GM21360 (cell line): ENCODE measurements around the gene SEC61B.

Experiments
- ATAC-seq: cut with Tn5 transposase; IDR thresholded peaks from one replicate; pipeline ENCODE4 v1.9.1; 2021; ENCODE audit warnings: mild to moderate bottlenecking, moderate library complexity; ENCODE audit not compliant: unreplicated experiment

SEC61B gene

GRCh38 chr9:99221621-99222415, at the start of gene SEC61B, which contains the start of gene ALG2:
Gene SEC61B (plus strand): TSS chr9:99222282. CDS start chr9:99222364, 82 bp downstream.
Gene ALG2 (minus strand): TSS chr9:99221942. CDS start chr9:99221894, 48 bp downstream.
- peak; percentile 84 for ATAC-seq

DNA sequence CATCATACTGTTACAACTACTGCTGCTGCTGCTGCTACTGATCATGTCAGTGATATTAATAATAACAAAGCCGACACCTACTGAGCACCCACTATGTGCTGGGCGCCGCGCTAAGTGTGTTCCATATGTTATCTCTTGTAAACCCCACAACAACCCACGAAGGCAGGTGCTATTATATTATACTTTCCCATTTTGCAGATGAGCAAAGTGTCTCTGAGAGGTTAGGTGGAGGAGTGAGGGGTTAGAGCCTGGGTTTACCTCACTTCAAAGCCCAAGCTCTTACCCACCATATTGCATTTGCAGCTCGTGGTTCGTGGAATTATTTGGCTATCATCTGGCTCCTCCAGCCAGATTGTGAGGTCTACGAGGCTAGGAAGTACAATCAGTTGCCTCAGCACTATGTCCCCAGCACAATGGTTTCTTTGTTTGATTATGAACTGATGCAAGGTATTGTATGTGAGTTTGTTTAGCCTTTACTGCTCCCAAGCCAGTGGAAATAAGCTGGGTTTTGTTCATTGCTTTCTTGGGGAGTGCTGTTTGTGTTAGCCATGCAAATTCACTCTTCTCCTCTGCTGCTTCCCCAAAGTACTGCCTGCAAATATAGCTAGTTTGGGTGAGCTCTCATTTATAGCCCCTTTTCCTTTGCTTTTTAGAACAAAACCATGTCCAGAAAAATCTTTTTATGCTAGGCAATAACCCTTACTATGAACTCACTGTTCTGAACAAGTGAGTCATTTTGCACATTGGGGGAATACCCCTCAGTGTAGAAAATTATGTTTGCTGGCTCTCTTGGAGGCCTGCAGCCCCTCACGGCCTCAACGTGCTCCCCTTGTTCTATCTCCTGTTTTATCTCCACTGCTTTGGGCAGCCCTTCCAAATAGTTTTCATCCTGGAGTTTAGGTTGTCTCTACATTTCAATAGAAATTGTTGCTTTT, 48.2 kb upstream of the SEC61B start:
- no peak for ATAC-seq

- ATAC-seq: no peak
Observed at GRCh38 chr9:99176527-99177013, 45.5 kb upstream of the SEC61B start.

- no peak for ATAC-seq
Observed at GRCh38 chr9:99177576-99178366, 44.3 kb upstream of the SEC61B start.

DNA sequence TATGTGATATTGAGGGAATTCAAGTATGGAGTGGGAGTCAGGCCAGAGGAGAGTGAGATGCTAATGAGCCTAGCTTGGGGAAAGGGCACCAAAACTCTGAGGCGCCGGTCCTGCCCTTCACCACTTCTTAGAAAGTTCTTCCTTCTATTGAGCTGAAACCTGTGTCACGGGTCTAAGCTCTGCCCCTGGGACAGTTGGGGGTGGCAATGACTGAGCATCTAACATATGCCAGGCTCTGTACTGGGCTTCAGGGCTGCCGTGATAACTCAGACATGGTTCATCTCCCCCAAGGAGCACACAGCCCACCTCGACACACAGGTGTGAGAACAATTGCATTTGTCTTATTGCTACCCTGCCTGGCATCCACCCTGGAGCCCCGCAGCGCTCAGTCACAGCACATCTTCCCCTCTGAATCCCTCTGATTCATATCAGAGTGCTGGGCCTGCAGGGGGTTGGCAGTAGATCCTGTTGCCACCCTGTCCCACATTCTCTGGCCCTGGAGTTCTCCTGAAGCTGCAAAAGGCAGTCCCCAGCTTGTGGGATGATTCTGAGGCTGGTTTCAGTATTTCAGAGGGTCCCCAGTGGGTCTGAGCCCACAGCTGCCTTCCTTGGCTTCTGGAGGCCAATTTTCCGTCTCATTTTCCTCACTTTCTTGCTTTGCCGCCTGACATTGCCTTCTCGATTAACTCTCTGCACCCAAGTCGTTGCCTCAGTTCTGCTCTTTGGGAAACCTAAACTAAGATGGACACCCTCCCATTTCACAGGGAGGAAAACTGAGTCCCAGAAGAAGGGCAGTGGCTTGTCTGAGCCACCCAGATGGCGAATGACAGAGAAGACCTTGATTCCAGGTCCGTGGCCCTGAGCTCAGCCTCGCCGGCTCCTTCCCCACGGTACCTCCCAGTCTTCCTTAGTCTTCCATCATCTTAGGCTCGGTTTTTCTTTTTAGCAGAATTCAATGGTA, 42.9 kb upstream of the SEC61B start:
- ATAC-seq: no peak

- ATAC-seq: no peak
Observed at GRCh38 chr9:99180199-99180598, 41.9 kb upstream of the SEC61B start.

GRCh38 chr9:99180662-99181061, 41.4 kb upstream of the SEC61B start:
- ATAC-seq: no peak

DNA sequence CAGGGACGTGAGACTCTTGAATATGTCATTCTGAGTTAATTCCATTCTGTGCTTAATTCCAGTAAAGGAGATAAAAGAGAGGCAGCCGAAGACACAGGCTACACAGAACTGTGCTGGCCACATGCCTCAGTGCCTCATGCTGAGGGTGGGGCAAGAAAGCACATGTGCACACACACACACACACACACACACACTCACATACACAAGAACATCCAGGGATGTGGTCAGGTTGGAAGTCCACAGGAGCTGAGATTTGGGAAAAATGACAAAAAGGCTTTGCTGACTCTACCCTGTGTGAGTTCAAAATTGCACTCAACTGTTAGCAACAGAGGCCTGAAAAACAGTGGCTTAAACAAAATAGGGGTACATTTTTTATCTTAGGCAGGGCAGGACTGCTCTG, 40.9 kb upstream of the SEC61B start:
- no peak for ATAC-seq

GRCh38 chr9:99181621-99182020, 40.5 kb upstream of the SEC61B start:
- peak; percentile 41 for ATAC-seq

DNA sequence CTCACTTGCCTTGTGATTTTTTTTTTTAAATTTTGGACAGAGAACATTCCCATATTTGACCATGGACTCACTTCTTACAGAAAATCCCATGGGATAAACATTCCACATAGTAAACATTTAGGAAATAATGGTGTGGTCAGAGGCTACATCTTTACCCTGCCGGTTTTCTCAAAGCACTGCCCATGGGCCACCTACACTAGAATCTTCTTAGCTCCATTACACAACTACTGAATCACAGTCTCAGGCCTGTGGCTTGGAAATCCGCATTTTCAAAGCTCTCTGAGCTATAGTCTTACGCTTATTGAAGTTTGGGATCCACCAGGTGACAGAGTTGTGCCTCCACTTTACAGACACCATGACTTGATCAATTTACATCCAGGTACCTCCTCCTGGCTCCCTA, 39.7 kb upstream of the SEC61B start:
- ATAC-seq: no peak

DNA sequence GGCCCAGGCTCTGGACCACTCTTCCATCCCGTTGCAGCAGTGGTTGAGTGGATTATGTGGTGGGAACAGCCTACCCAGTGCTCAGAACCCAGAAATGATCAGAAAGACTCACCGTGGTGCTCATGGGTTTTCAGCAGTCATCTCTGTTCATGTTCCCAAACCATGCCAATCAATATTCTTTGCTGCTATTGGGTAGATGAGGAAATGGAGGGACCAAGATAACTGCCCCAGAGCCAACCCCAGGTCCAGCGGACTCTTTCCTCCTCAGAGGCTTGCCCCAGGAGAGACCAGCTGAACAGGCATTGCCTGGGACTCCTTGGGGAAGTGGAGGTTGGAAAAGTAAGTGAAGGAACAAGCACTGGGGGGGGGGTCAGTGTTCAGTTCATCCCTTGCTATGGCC, 38.5 kb upstream of the SEC61B start:
- ATAC-seq: no peak

DNA sequence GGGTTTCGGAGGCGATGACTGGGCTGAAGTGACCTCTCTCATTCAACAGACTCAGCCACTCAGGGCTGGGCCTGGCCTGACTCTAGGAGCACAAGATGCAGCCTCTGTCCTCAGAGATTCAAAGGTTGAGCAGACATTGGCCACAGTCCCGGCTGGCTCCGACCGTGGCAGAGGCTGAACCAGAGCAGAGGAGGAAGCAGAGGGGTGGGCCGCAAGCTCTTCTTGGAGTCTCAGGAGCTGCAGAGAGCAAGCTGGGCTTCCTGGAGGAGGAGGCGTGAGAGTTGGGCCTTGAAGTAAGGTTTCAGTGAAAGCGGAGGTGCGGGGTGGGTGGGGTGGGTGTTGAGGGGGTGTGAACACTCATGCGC, 38.0 kb upstream of the SEC61B start:
- ATAC-seq: no peak

DNA sequence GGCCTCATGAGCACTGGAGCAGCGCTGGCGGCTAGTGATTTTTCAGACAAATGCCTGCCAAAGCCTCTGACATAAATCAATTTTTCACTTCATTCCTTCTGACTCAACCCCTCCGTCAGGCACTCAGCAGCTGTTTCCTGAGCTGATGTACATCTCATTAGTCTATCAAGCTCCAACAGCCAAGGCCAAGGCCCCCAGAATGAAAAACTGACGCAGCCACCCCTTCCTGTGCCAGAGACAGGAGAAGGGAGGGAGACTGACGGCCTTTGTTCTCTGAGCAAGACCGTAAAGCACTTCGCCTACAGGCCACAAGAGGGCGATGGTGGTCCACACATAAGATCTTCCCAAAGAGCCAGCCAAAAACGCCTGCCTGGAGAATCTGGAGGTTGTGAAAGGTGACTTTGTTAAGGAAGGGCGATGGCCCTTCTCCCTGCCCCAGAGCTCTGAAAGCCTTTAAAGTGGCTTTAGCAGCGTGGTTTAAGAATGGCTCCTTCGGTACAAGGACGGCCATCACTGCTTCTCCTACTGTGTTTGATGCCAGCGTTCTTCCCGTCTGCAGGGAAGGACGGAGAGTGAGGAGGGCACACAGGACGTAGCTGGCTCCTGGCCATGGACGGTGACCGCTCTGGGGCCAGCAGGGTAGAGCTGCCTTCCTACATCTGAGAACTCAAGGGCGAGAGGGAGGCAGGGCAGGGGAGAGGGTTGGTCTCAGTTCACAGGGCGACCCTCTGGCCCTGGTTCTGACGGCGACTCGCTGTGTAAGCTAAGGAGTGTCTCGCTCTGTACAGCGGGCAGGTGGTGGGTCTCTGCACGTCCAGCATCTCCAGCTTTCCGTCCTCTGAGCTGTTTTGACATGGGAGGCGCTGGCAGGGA, 37.4 kb upstream of the SEC61B start:
- ATAC-seq: peak; percentile 53

- no peak for ATAC-seq
Observed at GRCh38 chr9:99185348-99185632, 36.8 kb upstream of the SEC61B start.

DNA sequence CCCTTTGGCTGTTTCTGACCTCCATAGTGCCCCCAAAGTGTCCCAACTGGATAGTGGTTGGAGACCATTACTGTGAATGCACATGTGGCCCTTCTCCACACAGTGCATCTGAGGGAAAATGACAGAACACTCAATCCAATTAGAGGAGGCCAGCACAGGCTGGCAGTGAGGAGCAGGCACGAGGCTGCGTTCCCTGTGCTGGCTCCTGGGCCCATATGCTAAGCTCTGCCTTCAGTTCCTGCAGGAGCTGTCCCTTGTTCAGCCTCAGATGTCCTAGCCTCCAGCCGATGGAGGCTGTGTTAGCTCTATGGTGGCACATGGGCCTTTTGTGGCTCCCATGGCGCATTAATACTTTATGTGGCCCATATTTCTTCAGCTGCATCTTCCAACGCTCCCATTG, 36.1 kb upstream of the SEC61B start:
- ATAC-seq: no peak

DNA sequence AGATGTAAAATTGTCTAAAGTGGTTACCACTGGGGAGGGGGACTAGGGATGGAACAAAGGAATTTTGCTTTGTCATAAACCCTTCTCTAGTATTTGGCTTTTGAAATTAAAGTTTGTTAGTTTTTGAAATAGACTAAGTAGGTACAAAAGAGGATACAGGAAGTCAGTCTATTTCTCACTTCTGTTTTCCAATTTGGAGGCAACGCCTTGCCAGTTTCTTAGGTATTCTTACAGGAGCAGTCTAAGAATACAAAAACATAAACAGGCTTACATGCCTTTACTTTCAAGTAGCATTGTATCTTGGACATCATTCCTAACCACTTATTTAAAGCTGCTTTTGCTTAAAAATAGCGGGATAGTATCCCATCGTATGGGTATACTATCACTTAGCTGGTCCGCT, 34.8 kb upstream of the SEC61B start:
- ATAC-seq: no peak

DNA sequence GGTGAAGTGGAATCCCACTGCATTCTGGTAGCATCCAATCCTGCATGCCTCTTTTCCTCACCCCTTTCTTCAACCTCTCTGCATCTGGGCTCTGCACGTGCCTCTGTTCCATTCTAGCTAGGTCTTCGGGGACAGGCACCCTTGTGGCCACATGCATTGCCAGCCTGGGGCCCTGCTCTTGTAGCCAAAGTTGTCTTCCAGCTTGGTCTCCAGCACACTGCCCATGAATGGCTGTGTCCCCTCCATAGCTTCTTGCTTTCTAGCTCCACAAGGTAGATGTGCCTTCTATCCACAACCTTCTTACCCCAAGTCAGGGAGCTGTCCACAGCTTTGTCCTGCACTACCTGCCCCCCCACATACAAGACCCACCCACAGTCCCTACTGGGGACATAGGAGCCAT, 32.9 kb upstream of the SEC61B start:
- ATAC-seq: no peak

- ATAC-seq: no peak
Observed at GRCh38 chr9:99189887-99190596, 32.0 kb upstream of the SEC61B start.
